GM19240 (cell line): ENCODE measurements around the gene ART1.

ENCODE experiments used
- DNase-seq: peaks from one replicate; pipeline ENCODE4 v3.0.0; 2011; ENCODE audit warnings: low spot score; ENCODE audit not compliant: insufficient read length

ART1 gene

GRCh38 chr11:3665336-3666022, 20.6 kb downstream of the ART1 start:
- DNase-seq: no peak

- DNase-seq: no peak
These were observed 21.1 kb downstream of the ART1 start for GRCh38 chr11:3666023-3666530.

DNA sequence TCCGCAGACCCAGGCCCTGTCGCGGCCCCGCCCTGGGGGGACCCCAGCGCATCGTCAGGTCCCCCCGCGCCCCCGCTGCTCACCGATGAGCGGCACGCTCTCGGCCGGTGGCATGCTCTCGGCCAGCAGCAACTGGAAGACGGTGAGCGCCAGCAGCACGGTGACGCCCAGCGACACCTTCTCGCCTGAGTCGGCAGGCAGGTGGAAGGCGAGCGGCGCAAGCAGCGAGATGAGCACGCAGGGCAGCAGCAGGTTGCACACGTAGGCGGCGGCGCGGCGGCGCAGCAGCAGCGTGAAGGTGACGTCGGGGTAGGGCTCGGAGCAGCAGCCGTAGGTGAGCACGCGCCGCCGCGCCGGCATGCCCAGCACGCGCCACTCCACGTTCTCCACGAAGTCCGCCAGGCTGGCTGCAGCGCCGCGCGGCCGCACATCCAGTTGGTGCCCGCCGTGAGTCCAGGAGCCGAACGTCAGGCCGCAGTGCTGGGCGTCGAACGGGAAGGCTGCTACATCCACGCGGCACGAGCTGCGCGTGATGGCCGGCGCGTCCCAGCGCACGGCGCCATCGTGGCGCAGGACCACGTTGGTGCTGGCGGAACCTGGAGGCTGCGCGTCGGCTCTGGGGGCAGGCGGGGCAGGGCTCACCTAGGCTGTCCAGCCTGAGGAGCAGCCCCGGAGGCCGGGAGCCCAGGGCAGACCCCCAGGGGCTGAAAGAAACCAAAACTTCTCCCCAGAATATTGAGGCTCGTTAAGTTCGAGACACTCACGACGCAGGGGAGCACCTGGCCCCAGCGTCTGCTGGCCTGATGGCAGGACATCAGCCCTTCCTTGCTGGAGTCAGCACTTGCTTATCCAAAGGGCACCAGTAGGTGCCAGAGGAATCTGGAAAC, 22.5 kb downstream of the ART1 start:
- DNase-seq: no peak

- DNase-seq: no peak
These were observed 24.2 kb downstream of the ART1 start for GRCh38 chr11:3669128-3669527.

- DNase-seq: no peak
These were observed 24.8 kb downstream of the ART1 start for GRCh38 chr11:3669742-3670183.

- DNase-seq: no peak
These were observed 26.7 kb downstream of the ART1 start, which contains the start of gene CHRNA10 for GRCh38 chr11:3671334-3672254. Gene CHRNA10, minus strand, starts transcription at chr11:3671384. Its CDS starts 72 bp downstream, at chr11:3671312.

- no peak for DNase-seq
These were observed 29.3 kb downstream of the ART1 start for GRCh38 chr11:3674189-3674588.

DNA sequence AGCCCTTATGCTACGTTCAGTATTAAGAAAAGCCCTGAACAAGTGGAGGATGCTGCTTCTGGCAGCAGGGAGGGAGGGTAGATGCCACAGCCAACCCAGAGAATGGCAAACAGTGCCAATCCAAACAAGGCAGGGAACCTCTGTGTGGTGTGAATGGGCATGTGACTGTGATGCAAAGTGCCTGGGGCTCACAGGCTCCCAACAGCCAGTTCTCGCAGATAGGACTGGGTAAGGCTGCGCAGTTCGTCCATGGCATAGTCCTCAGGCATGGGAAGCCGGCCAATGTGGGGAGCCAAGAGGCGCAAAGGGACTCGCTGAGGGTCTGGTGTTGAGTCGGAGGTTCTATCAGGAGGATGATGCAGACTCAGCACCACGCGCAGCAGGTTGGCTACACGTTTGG, 31.0 kb downstream of the ART1 start:
- DNase-seq: no peak

DNA sequence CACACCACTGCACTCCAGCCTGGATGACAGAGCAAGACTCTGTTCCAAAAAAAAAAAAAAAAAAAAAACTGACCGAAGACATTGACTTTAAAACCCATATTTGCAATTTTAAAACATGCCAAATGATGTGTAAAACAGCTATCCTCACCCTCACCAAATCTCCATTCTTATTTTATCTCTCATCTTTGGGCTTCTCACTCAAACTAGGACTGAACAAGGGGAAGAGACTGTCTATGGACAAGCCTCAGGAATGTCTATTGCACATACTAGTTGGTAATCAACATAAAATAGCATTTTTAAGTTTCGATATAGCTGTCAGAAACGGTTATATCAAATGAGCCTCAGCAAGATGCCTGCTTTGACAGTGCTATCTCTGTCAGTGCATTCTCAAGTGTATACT, 34.1 kb downstream of the ART1 start:
- no peak for DNase-seq

- DNase-seq: no peak
These were observed 38.1 kb downstream of the ART1 start for GRCh38 chr11:3683039-3683438.

DNA sequence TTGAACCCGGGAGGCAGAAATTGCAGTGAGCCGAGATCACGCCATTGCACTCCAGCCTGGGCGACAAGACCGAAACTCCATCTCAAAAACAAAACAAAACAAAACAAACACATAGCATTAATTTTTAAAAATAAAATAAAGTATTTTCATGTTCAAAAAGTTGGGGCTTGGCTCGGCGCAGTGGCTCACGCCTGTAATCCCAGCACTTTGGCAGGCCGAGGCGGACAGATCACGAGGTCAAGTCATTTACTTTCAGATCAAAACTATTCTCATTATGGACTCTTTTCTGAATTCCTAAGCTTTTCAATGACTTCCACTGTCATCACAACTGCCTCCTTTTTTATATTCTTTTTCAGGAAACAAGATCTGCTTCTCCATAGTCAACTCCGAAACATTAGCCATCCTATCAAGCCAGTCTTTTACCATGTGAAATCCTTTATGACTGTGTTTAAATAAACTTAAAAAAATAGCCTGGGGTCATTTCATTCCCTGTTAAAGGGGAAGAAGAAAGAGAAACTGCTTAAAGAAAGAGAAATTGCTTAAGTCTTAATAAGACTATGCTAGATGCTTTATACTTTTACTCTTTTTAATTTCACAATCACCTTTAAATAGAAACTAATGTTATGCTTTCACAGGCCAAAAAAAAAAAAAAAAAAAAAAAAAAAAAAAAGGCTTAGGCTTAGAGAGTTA, 39.3 kb downstream of the ART1 start:
- no peak for DNase-seq

GRCh38 chr11:3684819-3685172, 39.9 kb downstream of the ART1 start:
- DNase-seq: no peak

GRCh38 chr11:3685923-3686322, 41.0 kb downstream of the ART1 start:
- no peak for DNase-seq

DNA sequence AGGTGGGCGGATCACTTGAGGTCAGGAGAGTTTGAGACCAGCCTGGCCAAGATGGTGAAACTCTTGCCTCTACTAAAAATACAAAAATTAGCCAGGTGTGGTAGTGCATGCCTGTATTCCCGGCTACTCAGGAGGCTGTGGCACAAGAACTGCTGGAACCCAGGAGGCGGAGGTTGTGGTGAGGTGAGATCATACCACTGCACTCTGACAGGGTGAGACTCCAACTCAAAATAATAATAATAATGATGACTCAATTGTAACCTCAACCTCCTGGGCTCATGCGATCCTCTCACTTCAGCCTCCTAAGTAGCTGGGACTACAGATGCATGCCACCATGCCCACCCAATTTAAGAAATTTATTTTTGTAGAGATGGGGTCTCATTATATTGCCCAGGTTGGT, 41.8 kb downstream of the ART1 start:
- DNase-seq: no peak

DNA sequence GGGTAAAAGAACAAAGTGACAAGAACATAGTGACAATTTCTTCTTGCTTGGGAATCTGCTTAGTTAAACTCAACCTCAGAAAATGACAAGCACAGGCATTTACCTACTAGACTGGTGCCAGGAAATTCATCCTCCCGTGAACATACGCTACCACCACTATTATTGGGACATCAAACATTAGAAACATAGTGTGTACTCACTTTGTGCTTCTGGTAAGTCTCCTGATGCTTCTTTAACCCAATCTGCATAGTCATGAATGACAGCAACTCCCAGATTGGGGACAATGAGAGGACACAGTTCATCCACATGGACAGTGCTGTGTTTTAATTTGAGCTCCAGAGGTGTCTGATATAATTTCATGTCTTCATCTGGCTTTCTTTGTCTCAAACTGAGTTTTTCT, 55.5 kb downstream of the ART1 start:
- DNase-seq: no peak

GRCh38 chr11:3700910-3701309, 56.0 kb downstream of the ART1 start:
- DNase-seq: no peak

DNA sequence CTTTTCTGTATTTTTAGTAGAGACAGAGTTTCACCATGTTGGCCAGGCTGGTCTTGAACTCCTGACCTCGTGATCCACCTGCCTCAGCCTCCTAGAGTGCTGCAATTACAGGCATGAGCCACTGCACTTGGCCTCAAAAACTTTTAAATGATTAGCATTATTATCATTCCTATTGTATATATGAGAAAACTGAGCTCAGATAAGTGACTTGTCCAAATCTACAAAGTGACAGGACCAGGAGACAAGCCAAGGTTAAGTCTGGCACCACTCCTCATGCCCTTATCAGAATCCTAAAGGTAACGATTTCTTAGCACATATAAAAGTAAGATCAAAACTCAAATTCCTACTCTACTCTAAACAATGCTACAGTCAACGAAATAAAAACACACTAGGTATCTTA, 58.5 kb downstream of the ART1 start:
- DNase-seq: no peak

- no peak for DNase-seq
These were observed 62.2 kb downstream of the ART1 start for GRCh38 chr11:3707176-3707575.

DNA sequence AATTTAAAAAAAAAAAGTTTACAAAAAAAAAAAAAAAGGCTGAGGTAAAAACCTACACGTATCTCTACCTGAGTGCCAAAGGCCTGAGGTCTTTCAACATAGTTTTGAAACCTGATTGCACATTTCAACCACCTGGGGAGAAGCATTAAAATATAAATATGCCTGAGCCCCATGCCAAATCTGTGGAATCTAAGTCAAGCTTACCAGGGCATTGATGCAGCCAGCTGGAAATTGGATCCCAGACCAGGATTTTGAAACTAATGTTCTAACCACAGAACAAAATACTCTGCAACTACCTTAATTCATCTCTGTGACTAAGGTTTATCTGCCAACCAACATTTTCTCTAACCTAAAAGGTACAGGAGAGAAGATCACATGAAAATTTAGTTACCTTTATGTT, 65.0 kb downstream of the ART1 start:
- no peak for DNase-seq

DNA sequence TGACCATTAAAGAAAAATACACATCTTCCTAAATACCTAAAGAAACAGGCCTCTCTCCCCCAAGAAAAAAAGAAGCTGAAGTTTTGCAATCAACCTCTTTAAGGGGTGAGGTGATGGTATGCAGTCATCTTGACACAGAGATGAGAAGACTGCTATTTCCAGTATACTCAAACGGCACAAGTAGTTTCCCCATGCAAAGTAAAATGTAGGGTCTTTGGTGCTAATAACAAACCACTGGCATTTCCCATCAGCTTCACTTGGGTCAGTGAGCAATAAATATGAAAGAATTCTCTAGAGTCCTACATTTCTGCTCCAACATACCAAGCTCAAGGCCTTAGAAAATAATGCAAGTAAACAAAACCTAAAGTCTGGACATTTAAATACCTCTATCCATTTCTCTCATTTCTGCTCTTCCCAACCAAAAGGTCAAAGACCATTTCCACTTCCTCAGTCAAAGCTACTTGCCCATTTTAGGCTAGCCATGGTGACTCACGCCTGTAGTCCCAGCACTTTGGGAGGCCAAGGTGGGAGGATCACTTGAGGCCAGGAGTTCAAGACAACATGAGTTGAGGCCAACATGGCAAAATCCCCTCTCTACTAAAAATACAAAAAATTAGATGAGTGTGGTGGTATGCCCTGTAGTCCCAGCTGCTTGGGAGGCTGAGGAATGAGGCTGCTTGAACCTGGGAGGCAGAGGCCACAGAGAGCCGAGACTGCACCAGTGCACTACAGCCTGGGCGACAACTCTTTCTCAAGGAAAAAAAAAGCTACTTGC, 65.7 kb downstream of the ART1 start:
- DNase-seq: no peak
